ENCODE data around the gene SARDH.

DNA sequence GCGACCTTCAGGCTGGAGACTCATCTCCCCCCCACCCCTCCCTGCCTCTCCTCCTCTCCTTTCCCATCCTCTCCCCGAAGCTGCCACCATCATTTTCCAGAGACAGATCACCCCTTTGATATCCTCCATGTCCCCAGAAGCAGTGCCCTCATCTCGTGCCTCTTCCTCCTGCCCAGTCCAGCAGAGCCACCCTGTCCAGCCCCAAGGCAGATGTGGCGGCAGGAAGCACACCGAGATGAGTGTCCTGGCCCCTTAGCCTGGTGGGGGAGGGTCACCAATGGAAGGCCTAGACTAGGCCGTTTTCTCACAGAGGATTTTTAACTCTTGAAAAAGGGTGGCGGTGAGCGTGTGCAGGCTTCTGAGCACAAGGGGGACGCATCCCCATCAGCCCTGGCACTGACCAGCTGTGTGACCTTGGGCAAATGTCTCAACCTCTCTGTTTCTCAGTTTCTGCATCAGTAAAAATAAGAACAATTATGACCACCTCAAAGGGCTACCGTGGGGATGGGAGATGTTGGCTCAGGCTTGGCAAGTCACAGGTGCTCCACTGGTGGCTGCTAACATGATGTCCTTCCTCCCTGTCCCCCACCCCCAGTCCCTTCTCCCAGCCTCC is 48.9 kb downstream of the SARDH start:
- TF ChIP-seq, protein P1, sequence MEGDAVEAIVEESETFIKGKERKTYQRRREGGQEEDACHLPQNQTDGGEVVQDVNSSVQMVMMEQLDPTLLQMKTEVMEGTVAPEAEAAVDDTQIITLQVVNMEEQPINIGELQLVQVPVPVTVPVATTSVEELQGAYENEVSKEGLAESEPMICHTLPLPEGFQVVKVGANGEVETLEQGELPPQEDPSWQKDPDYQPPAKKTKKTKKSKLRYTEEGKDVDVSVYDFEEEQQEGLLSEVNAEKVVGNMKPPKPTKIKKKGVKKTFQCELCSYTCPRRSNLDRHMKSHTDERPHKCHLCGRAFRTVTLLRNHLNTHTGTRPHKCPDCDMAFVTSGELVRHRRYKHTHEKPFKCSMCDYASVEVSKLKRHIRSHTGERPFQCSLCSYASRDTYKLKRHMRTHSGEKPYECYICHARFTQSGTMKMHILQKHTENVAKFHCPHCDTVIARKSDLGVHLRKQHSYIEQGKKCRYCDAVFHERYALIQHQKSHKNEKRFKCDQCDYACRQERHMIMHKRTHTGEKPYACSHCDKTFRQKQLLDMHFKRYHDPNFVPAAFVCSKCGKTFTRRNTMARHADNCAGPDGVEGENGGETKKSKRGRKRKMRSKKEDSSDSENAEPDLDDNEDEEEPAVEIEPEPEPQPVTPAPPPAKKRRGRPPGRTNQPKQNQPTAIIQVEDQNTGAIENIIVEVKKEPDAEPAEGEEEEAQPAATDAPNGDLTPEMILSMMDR (conservative IDR thresholded peaks at IDR 0.05 in 1 of 2, IDR thresholded peaks at IDR 0.05 in 1 of 2; ENCODE audit: low read depth in 1 of 2, low read length in 2 of 2) = no peak
- no peak for TF ChIP-seq EZH2 (IDR thresholded peaks at IDR 0.05; ENCODE audit: low read length, missing control alignments)

All from fibroblast of lung (primary cell).